Amygdala (tissue), 56 donors: ENCODE data around the gene SEPTIN5.

Experiments used
- DNase-seq, 56 donors: peaks; one replicate each; lab custom pipeline; 2025; lab: John Stamatoyannopoulos, UW

The SEPTIN5 gene

GRCh38 chr22:19757140-19757984, 43.1 kb downstream of the SEPTIN5 start:
- no peak for DNase-seq

- DNase-seq: no peak
Observed at GRCh38 chr22:19757985-19758895, 43.9 kb downstream of the SEPTIN5 start.

- no peak for DNase-seq
Observed at GRCh38 chr22:19758896-19759426, 44.7 kb downstream of the SEPTIN5 start.

- no peak for DNase-seq
Observed at GRCh38 chr22:19759427-19760057, 45.2 kb downstream of the SEPTIN5 start.

GRCh38 chr22:19760058-19760950, 46.0 kb downstream of the SEPTIN5 start, which contains the start of gene TBX1:
Gene TBX1, plus strand, starts transcription at chr22:19760778. Its CDS starts 66 bp downstream, at chr22:19760844.
- DNase-seq: no peak

GRCh38 chr22:19760951-19761724, 46.8 kb downstream of the SEPTIN5 start:
- no peak for DNase-seq

GRCh38 chr22:19761725-19762567, 47.6 kb downstream of the SEPTIN5 start:
- DNase-seq: no peak

- DNase-seq: no peak
Observed at GRCh38 chr22:19762568-19763457, 48.5 kb downstream of the SEPTIN5 start.

GRCh38 chr22:19763458-19764298, 49.4 kb downstream of the SEPTIN5 start:
- DNase-seq: no peak

- no peak for DNase-seq
Observed at GRCh38 chr22:19764299-19764593, 49.9 kb downstream of the SEPTIN5 start.

- no peak for DNase-seq
Observed at GRCh38 chr22:19764636-19765476, 50.6 kb downstream of the SEPTIN5 start.

GRCh38 chr22:19765477-19766239, 51.4 kb downstream of the SEPTIN5 start:
- DNase-seq: no peak

- no peak for DNase-seq
Observed at GRCh38 chr22:19766240-19766510, 51.9 kb downstream of the SEPTIN5 start.
